Measurements from ENCODE around the gene RELL1. TPM values are rescaled to one million over a fixed set of nuclear protein-coding genes. Genes with fewer than 3 reads are reported as not detected.

Gene RELL1
- total RNA-seq, 1 experiment from 2014 or later, result 18.2 TPM

- TF ChIP-seq, protein P1, sequence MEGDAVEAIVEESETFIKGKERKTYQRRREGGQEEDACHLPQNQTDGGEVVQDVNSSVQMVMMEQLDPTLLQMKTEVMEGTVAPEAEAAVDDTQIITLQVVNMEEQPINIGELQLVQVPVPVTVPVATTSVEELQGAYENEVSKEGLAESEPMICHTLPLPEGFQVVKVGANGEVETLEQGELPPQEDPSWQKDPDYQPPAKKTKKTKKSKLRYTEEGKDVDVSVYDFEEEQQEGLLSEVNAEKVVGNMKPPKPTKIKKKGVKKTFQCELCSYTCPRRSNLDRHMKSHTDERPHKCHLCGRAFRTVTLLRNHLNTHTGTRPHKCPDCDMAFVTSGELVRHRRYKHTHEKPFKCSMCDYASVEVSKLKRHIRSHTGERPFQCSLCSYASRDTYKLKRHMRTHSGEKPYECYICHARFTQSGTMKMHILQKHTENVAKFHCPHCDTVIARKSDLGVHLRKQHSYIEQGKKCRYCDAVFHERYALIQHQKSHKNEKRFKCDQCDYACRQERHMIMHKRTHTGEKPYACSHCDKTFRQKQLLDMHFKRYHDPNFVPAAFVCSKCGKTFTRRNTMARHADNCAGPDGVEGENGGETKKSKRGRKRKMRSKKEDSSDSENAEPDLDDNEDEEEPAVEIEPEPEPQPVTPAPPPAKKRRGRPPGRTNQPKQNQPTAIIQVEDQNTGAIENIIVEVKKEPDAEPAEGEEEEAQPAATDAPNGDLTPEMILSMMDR (IDR thresholded peaks at IDR 0.05; ENCODE audit: unreplicated experiment), result no peak
- Mint-ChIP-seq H3K9me3 (ENCODE audit: low read depth, unreplicated experiment) (no peaks in the 10 kb centered on the region), H3K27me3 (ENCODE audit: unreplicated experiment) (no peaks in the 10 kb centered on the region), H3K27ac (ENCODE audit: unreplicated experiment) (no peak overlapping the region), H3K4me1 (ENCODE audit: low read depth, unreplicated experiment) (no peaks in the 10 kb centered on the region), H3K4me3 (ENCODE audit: low read depth, unreplicated experiment) (no peak overlapping the region), H3K36me3 (ENCODE audit: insufficient read depth, unreplicated experiment) (no peaks in the 10 kb centered on the region)
- BruUV-seq (replicated peaks), result no TSS peak
- CTCF ChIA-PET, result interaction anchor here (0.6 kb wide), 1 partner anchor 54 kb away, joined by 4 read pairs; no protein-coding TSS in a partner anchor
- intact Hi-C loops (cut with micrococcal nuclease; ENCODE audit: unreplicated experiment), result no loop called here
- no peak for DNase-seq
These were observed 7.4 kb upstream of the RELL1 start for GRCh38 chr4:37693450-37694190.

DNA sequence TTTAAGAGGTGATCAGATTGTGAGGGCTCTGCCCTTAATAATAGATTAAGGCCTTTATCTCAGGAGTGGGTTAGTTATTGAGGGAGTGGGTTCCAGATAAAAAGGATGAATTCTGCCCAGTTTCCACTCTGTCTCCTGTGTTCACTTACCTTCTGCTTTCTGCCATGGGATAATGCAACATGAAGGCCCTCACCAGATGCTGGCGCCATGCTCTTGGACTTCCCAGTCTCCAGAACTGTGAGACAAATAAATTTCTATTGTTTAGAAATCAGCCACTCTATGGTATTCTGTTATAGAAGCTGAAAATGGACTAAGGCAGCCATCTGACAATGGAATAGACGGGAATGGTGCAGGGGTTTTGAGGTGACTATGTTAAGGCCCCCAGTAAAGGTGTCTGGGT, 6.9 kb upstream of the RELL1 start:
- CTCF ChIA-PET, result no interaction called here
- Mint-ChIP-seq H3K36me3 (ENCODE audit: insufficient read depth, unreplicated experiment) (no peaks in the 10 kb centered on the region), H3K9me3 (ENCODE audit: low read depth, unreplicated experiment) (no peaks in the 10 kb centered on the region), H3K4me3 (ENCODE audit: low read depth, unreplicated experiment) (no peak overlapping the region), H3K27ac (ENCODE audit: unreplicated experiment) (no peak overlapping the region), H3K4me1 (ENCODE audit: low read depth, unreplicated experiment) (no peaks in the 10 kb centered on the region), H3K27me3 (ENCODE audit: unreplicated experiment) (no peaks in the 10 kb centered on the region)
- intact Hi-C loops (cut with micrococcal nuclease; ENCODE audit: unreplicated experiment), result no loop called here
- no TSS peak for BruUV-seq (replicated peaks)
- no peak for DNase-seq
- TF ChIP-seq, protein P1 (IDR thresholded peaks at IDR 0.05; ENCODE audit: unreplicated experiment), result no peak

DNA sequence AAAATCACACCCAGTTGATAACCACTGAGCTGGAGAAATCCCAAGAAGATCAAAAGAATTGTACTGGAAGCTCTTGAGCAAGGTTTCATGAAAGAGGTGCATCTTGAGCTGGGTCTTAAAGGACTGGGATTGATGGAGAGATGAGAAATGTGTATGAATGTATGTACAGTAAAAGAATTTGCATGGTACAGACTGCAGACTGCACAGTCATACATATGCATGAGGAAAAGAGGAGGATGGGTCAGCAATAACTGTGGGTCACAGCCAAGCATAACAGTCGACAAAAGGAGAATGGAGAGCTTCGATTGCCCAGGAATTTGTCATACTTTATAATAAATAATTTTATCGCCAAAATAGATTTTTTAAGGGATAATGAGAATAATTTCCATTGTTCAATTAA, 4.8 kb upstream of the RELL1 start:
- intact Hi-C loops (cut with micrococcal nuclease; ENCODE audit: unreplicated experiment), result no loop called here
- no peaks in the 10 kb centered on the region for H3K4me1 Mint-ChIP-seq (ENCODE audit: low read depth, unreplicated experiment)
- H3K27me3 Mint-ChIP-seq (ENCODE audit: unreplicated experiment), result no peaks in the 10 kb centered on the region
- H3K9me3 Mint-ChIP-seq (ENCODE audit: low read depth, unreplicated experiment), result no peaks in the 10 kb centered on the region
- BruUV-seq (replicated peaks), result no TSS peak
- no peak overlapping the region for H3K4me3 Mint-ChIP-seq (ENCODE audit: low read depth, unreplicated experiment)
- no peak for DNase-seq
- CTCF ChIA-PET, result interaction anchor here (0.8 kb wide), 1 partner anchor 111 kb away, joined by 3 read pairs; no protein-coding TSS in a partner anchor
- TF ChIP-seq, protein P1 (IDR thresholded peaks at IDR 0.05; ENCODE audit: unreplicated experiment), result no peak
- H3K27ac Mint-ChIP-seq (ENCODE audit: unreplicated experiment), result no peak overlapping the region
- peaks cover 10% of the 10 kb centered on the region for H3K36me3 Mint-ChIP-seq (ENCODE audit: insufficient read depth, unreplicated experiment)

GRCh38 chr4:37689353-37690095, 3.3 kb upstream of the RELL1 start:
- H3K36me3 Mint-ChIP-seq (ENCODE audit: insufficient read depth, unreplicated experiment), result peaks cover 25% of the 10 kb centered on the region
- TF ChIP-seq, protein P1 (IDR thresholded peaks at IDR 0.05; ENCODE audit: unreplicated experiment), result no peak
- intact Hi-C loops (cut with micrococcal nuclease; ENCODE audit: unreplicated experiment), result loop anchor here (5.0 kb wide), 1 partner anchor 87 kb away; no protein-coding TSS in a partner anchor
- H3K9me3 Mint-ChIP-seq (ENCODE audit: low read depth, unreplicated experiment), result no peaks in the 10 kb centered on the region
- BruUV-seq (replicated peaks), result no TSS peak
- H3K4me1 Mint-ChIP-seq (ENCODE audit: low read depth, unreplicated experiment), result peaks cover 9% of the 10 kb centered on the region
- no peak overlapping the region for H3K27ac Mint-ChIP-seq (ENCODE audit: unreplicated experiment)
- no peaks in the 10 kb centered on the region for H3K27me3 Mint-ChIP-seq (ENCODE audit: unreplicated experiment)
- no peak for DNase-seq
- H3K4me3 Mint-ChIP-seq (ENCODE audit: low read depth, unreplicated experiment), result no peak overlapping the region
- CTCF ChIA-PET, result no interaction called here
